Lower leg skin (tissue), 4 donors: ENCODE measurements around the gene KLHDC3. TPM values are rescaled to one million over a fixed set of nuclear protein-coding genes. Genes with fewer than 3 reads are reported as not detected.

Experiments
- DNase-seq, 2 donors: peaks; one replicate each; pipeline ENCODE4 v3.0.0-alpha.2; 2019; ENCODE audit warnings: low spot score in 2 of 2
- H3K4me3 ChIP-seq: fragments of 200-600 bp; sonication (generic); 2 replicates; pipeline ENCODE4 v1.5.1; 2017; ENCODE audit warnings: mild to moderate bottlenecking, low read depth; ENCODE audit not compliant: poor library complexity, severe bottlenecking
- CTCF ChIP-seq, 3 donors: fragments of 450-650 bp; IDR thresholded peaks; one replicate each; pipeline ENCODE4 v1.5.1; 2016; ENCODE audit warnings: antibody characterized with exemption in 3 of 3, mild to moderate bottlenecking in 3 of 3, moderate library complexity in 2 of 3
- POLR2A ChIP-seq, 2 donors: fragments of 450-650 bp; IDR thresholded peaks; one replicate each; pipeline ENCODE4 v1.6.1; 2016 to 2017; ENCODE audit warnings: antibody characterized with exemption in 2 of 2, mild to moderate bottlenecking in 1 of 2, moderate library complexity in 1 of 2
- WGBS, 2 donors: methylation state at CpG; one replicate each; pipeline ENCODE4 v1.1.5; 2018; 5-methylcytosine and 5-hydroxymethylcytosine counted together
- intact Hi-C: fragments of 100-400 bp; cut with DNase I; formaldehyde crosslinking; loops from one replicate; pipeline ENCODE4 v1.15.0; 2023; ENCODE audit warnings: low total_unique reads
- total RNA-seq, 4 donors: library from RNA; depleted of rRNA; stranded (reverse); fragments of >200 nt; gene quantifications; one replicate each; pipeline ENCODE4 v1.1.0, GENCODE V29; 2016

Gene KLHDC3
- total RNA-seq, 4 donors from 2014 or later: 75.1 to 84.7 (median 79.6) TPM

GRCh38 chr6:43060755-43061633 lies 46.9 kb downstream of the KLHDC3 start:
- no peak overlapping the region for H3K4me3 ChIP-seq
- 89 to 92% methylated on average over 10 to 12 of the region's 12 CpGs for WGBS, 2 donors
- DNase-seq: no peak
- intact Hi-C loops: no loop called here
- TF ChIP-seq POLR2A (IDR thresholded peaks at IDR 0.05) (no peak), CTCF (IDR thresholded peaks at IDR 0.05) (no peak)

- no peak for DNase-seq
- 54 to 75% methylated on average over 2 of the region's 2 CpGs for WGBS, 2 donors
- intact Hi-C loops: no loop called here
- TF ChIP-seq CTCF (IDR thresholded peaks at IDR 0.05) (no peak), POLR2A (IDR thresholded peaks at IDR 0.05) (no peak)
- H3K4me3 ChIP-seq: no peak overlapping the region
These were observed 47.8 kb downstream of the KLHDC3 start for GRCh38 chr6:43061861-43062260.

- DNase-seq: no peak
- TF ChIP-seq POLR2A (IDR thresholded peaks at IDR 0.05) (no peak), CTCF (IDR thresholded peaks at IDR 0.05) (no peak)
- no peak overlapping the region for H3K4me3 ChIP-seq
- WGBS, 2 donors: 86 to 93% methylated on average over 11 to 12 of the region's 12 CpGs
- intact Hi-C loops: no loop called here
These were observed 48.8 kb downstream of the KLHDC3 start for GRCh38 chr6:43062818-43063217.

GRCh38 chr6:43070028-43070632 lies 56.1 kb downstream of the KLHDC3 start:
- H3K4me3 ChIP-seq: no peak overlapping the region
- whole genome bisulfite sequencing, 2 donors: 47 to 53% methylated on average over 6 of the region's 6 CpGs
- TF ChIP-seq CTCF (IDR thresholded peaks at IDR 0.05): no peak
- TF ChIP-seq POLR2A (IDR thresholded peaks at IDR 0.05): no peak
- intact Hi-C loops: no loop called here
- DNase-seq: no peak

Other genes with a start within 250 kb of the KLHDC3 start
- gene BICRAL, start 232.2 kb upstream of the KLHDC3 start, total RNA-seq: 10 to 100 TPM; 19.4 to 23.4 (median 20.5) TPM
- 10 to 100 TPM; 73.4 to 95.9 (median 80.9) TPM for gene RPL7L1, start 134.6 kb upstream of the KLHDC3 start, total RNA-seq
- gene PTCRA, start 98.2 kb upstream of the KLHDC3 start, total RNA-seq: not detected
- 10 to 100 TPM; 15.6 to 28.9 (median 19.7) TPM for gene CNPY3, start 84.8 kb upstream of the KLHDC3 start, total RNA-seq
- gene GNMT, start 53.5 kb upstream of the KLHDC3 start, total RNA-seq: 1 to 10 TPM in 1 of 4 donors, under 1 TPM in 3; 0.25 to 1.4 (median 0.60) TPM
- gene PEX6, start 35.1 kb upstream of the KLHDC3 start, total RNA-seq: 10 to 100 TPM; 13.9 to 37.6 (median 25.7) TPM
- 10 to 100 TPM; 26.3 to 49.4 (median 40.8) TPM for gene PPP2R5D, start 29.7 kb upstream of the KLHDC3 start, total RNA-seq
- gene MEA1, start 303 bp upstream of the KLHDC3 start, total RNA-seq: 10 to 100 TPM; 59.5 to 99.9 (median 77.5) TPM
- 10 to 100 TPM; 38.5 to 61.9 (median 56.7) TPM for gene RRP36, start 7.4 kb downstream of the KLHDC3 start, total RNA-seq
- 10 to 100 TPM; 11.8 to 18.2 (median 13.6) TPM for gene CUL7, start 39.6 kb downstream of the KLHDC3 start, total RNA-seq
- 10 to 100 TPM; 19.0 to 37.9 (median 27.3) TPM for gene MRPL2, start 45.2 kb downstream of the KLHDC3 start, total RNA-seq
- gene KLC4, start 45.4 kb downstream of the KLHDC3 start, total RNA-seq: 10 to 100 TPM; 18.0 to 25.7 (median 21.3) TPM
- gene PTK7, start 62.1 kb downstream of the KLHDC3 start, total RNA-seq: 10 to 100 TPM; 40.9 to 51.9 (median 49.7) TPM
- 10 to 100 TPM; 14.8 to 25.8 (median 25.5) TPM for gene SRF, start 157.0 kb downstream of the KLHDC3 start, total RNA-seq
- 10 to 100 TPM; 38.7 to 64.4 (median 47.4) TPM for gene CUL9, start 167.9 kb downstream of the KLHDC3 start, total RNA-seq
- gene DNPH1, start 215.2 kb downstream of the KLHDC3 start, total RNA-seq: 10 to 100 TPM; 48.5 to 77.0 (median 61.2) TPM
- under 1 TPM in 1 of 4 donors, not detected in 3; 0.08 TPM for gene TTBK1, start 229.2 kb downstream of the KLHDC3 start, total RNA-seq